Measurements from ENCODE around the gene MAP3K3.
A peak's percentile ranks its signal among the peaks of the same experiment; 100 is the strongest.

Gene MAP3K3

DNA sequence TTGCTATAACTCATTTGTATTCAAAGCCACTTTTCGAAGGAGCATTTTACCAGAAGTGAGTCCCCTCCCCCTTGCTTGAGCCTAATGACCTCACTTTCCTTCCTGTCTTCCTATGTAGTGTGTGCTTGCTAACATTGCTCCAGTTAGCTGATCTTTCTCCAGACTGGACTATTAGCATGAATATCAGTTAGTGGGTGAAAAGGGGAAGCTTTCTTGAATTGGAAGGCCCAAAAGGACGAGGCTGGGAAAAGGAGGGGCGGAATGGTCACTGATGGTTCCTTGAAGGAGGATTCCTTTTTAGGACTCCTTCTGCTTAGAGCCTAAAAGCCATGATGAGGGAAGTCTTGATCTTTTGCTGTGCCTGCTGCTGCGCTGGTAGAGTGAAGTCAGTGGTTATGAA lies 11.9 kb downstream of the MAP3K3 start:
- peak overlapping the region; percentile 78 for H3K4me2 ChIP-seq (ENCODE audit: low read depth, low read length, poor library complexity, severe bottlenecking)
- H3K4me3 ChIP-seq (ENCODE audit: low read length, poor library complexity, severe bottlenecking) = peak overlapping the region; percentile 53
- peaks cover 28% of the 10 kb centered on the region for H3K4me1 ChIP-seq (ENCODE audit: insufficient read depth, low read length, poor library complexity, severe bottlenecking)
- no peak overlapping the region for H2AFZ ChIP-seq (ENCODE audit: low read length)
- H3K9me3 ChIP-seq (ENCODE audit: insufficient read depth, low read depth, low read length) = no peaks in the 10 kb centered on the region
- no peaks in the 10 kb centered on the region for H4K20me1 ChIP-seq (ENCODE audit: insufficient read depth, low read length, poor library complexity, severe bottlenecking)
- H3K9me2 ChIP-seq (replicated peaks; ENCODE audit: low read depth, low read length) = no peaks in the 10 kb centered on the region
- peaks cover 34% of the 10 kb centered on the region; the same call in 1 of the 2 replicates for H3K36me3 ChIP-seq (ENCODE audit: insufficient read depth, low read length)
- no peak for TF ChIP-seq EZH2phosphoT487 (IDR thresholded peaks at IDR 0.05; ENCODE audit: borderline replicate concordance)
- TF ChIP-seq, protein P1, sequence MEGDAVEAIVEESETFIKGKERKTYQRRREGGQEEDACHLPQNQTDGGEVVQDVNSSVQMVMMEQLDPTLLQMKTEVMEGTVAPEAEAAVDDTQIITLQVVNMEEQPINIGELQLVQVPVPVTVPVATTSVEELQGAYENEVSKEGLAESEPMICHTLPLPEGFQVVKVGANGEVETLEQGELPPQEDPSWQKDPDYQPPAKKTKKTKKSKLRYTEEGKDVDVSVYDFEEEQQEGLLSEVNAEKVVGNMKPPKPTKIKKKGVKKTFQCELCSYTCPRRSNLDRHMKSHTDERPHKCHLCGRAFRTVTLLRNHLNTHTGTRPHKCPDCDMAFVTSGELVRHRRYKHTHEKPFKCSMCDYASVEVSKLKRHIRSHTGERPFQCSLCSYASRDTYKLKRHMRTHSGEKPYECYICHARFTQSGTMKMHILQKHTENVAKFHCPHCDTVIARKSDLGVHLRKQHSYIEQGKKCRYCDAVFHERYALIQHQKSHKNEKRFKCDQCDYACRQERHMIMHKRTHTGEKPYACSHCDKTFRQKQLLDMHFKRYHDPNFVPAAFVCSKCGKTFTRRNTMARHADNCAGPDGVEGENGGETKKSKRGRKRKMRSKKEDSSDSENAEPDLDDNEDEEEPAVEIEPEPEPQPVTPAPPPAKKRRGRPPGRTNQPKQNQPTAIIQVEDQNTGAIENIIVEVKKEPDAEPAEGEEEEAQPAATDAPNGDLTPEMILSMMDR (conservative IDR thresholded peaks at IDR 0.05; ENCODE audit: low read length) = no peak
- peak overlapping the region; percentile 45 for H3K9ac ChIP-seq (ENCODE audit: low read depth, low read length, poor library complexity, severe bottlenecking)
- H3K79me2 ChIP-seq (ENCODE audit: insufficient read depth, low read length) = peaks cover 19% of the 10 kb centered on the region
- no peaks in the 10 kb centered on the region for H3K27me3 ChIP-seq (ENCODE audit: insufficient read depth, low read length, poor library complexity, severe bottlenecking)
- no peaks in the 10 kb centered on the region for H3F3A ChIP-seq (ENCODE audit: low read depth)

DNA sequence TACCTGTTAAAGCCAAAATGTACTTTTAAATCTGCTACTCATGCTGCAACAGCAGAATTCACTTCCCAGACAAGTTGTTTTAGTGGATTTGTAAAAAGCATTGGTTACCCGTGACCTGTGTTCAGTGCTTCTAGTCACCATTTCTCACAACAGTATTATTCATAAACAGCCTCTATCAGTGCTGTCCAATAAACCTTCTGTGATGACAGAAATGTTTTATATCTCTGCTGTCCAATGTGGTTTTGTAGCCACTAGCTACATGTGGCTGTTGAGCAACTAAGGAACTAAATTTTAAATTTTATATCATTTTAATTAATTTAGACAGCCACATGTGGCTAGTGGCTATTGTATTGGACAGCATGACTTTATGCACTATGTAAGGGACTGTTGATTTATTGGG lies 12.6 kb downstream of the MAP3K3 start:
- H3K4me2 ChIP-seq (ENCODE audit: low read depth, low read length, poor library complexity, severe bottlenecking) = peak overlapping the region; percentile 78
- H4K20me1 ChIP-seq (ENCODE audit: insufficient read depth, low read length, poor library complexity, severe bottlenecking) = no peaks in the 10 kb centered on the region
- no peak overlapping the region for H2AFZ ChIP-seq (ENCODE audit: low read length)
- no peaks in the 10 kb centered on the region for H3K9me3 ChIP-seq (ENCODE audit: insufficient read depth, low read depth, low read length)
- no peak overlapping the region for H3K4me3 ChIP-seq (ENCODE audit: low read length, poor library complexity, severe bottlenecking)
- H3K79me2 ChIP-seq (ENCODE audit: insufficient read depth, low read length) = peaks cover 19% of the 10 kb centered on the region
- peak overlapping the region; percentile 45 for H3K9ac ChIP-seq (ENCODE audit: low read depth, low read length, poor library complexity, severe bottlenecking)
- H3K36me3 ChIP-seq (ENCODE audit: insufficient read depth, low read length) = peaks cover 34% of the 10 kb centered on the region; the same call in 1 of the 2 replicates
- H3K4me1 ChIP-seq (ENCODE audit: insufficient read depth, low read length, poor library complexity, severe bottlenecking) = peaks cover 25% of the 10 kb centered on the region
- no peaks in the 10 kb centered on the region for H3K9me2 ChIP-seq (replicated peaks; ENCODE audit: low read depth, low read length)
- TF ChIP-seq, protein P1 (conservative IDR thresholded peaks at IDR 0.05; ENCODE audit: low read length) = no peak
- TF ChIP-seq EZH2phosphoT487 (IDR thresholded peaks at IDR 0.05; ENCODE audit: borderline replicate concordance) = no peak
- no peaks in the 10 kb centered on the region for H3K27me3 ChIP-seq (ENCODE audit: insufficient read depth, low read length, poor library complexity, severe bottlenecking)
- H3F3A ChIP-seq (ENCODE audit: low read depth) = no peaks in the 10 kb centered on the region

DNA sequence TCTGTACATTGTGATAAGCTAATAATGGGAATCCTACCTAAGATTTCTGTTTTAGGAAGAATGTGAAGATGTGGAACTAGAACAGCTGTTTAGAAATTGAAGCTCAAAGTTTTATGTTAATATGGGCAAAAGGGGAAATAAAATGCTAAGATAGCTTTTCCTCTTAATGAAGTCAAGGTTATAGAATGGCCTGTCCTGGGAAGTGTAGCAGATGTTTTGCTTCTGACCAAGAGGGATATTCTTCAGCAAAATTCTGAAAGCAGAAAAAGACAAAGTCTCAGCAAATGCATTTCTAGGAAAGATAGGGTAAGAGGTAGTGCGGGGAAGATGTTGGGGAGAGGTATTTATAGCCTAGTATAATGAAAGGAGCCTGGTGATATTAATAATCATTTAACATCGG lies 13.1 kb downstream of the MAP3K3 start:
- Histone ChIP-seq H3K9me3 (ENCODE audit: insufficient read depth, low read depth, low read length) (no peaks in the 10 kb centered on the region), H3K4me3 (ENCODE audit: low read length, poor library complexity, severe bottlenecking) (no peak overlapping the region), H4K20me1 (ENCODE audit: insufficient read depth, low read length, poor library complexity, severe bottlenecking) (no peaks in the 10 kb centered on the region), H3K4me2 (ENCODE audit: low read depth, low read length, poor library complexity, severe bottlenecking) (no peak overlapping the region), H3K9ac (ENCODE audit: low read depth, low read length, poor library complexity, severe bottlenecking) (no peak overlapping the region), H2AFZ (ENCODE audit: low read length) (no peak overlapping the region), H3K9me2 (replicated peaks; ENCODE audit: low read depth, low read length) (no peaks in the 10 kb centered on the region), H3K4me1 (ENCODE audit: insufficient read depth, low read length, poor library complexity, severe bottlenecking) (peaks cover 25% of the 10 kb centered on the region), H3F3A (ENCODE audit: low read depth) (no peaks in the 10 kb centered on the region), H3K36me3 (ENCODE audit: insufficient read depth, low read length) (peaks cover 34% of the 10 kb centered on the region; the same call in 1 of the 2 replicates), H3K79me2 (ENCODE audit: insufficient read depth, low read length) (peaks cover 18% of the 10 kb centered on the region), H3K27me3 (ENCODE audit: insufficient read depth, low read length, poor library complexity, severe bottlenecking) (no peaks in the 10 kb centered on the region)
- no peak for TF ChIP-seq EZH2phosphoT487 (IDR thresholded peaks at IDR 0.05; ENCODE audit: borderline replicate concordance)
- TF ChIP-seq, protein P1 (conservative IDR thresholded peaks at IDR 0.05; ENCODE audit: low read length) = no peak

Data from Loucy (cell line).